ENCODE measurements around the gene CELA2B. TPM values are rescaled to one million over a fixed set of nuclear protein-coding genes. Genes with fewer than 3 reads are reported as not detected.

The CELA2B gene
- total and polyA plus RNA-seq, 2 of the 8 experiments (the other 6 are each of a cell fraction or from before 2014, with no cell fraction given): not detected

GRCh38 chr1:15453734-15454133 is 22.2 kb upstream of the CELA2B start:
- H2BK20ac ChIP-seq (ENCODE audit: low read length): no peak overlapping the region
- DNase-seq (ENCODE audit: low read depth in 1 of 2, low spot score in 2 of 2): no peak
- no peaks in the 10 kb centered on the region for H3K79me1 ChIP-seq (ENCODE audit: low read depth, low read length)
- no peak overlapping the region for H2AK5ac ChIP-seq (ENCODE audit: low read depth, low read length)
- H3K79me2 ChIP-seq (ENCODE audit: control insufficient read depth in 1 of 2, insufficient read depth in 2 of 2, low read length in 2 of 2): no peaks in the 10 kb centered on the region
- no peaks in the 10 kb centered on the region for H3K27me3 ChIP-seq (replicated peaks in 1 of 4; ENCODE audit: control insufficient read depth in 3 of 4, extremely low read depth in 1 of 4, insufficient read depth in 3 of 4, low read length in 3 of 4)
- H3K4me1 ChIP-seq (replicated peaks in 1 of 4; ENCODE audit: control insufficient read depth in 3 of 4, insufficient read depth in 4 of 4, low read length in 3 of 4): no peaks in the 10 kb centered on the region
- H4K8ac ChIP-seq (ENCODE audit: extremely low read depth, insufficient read depth, low read length): no peak overlapping the region
- H3K4me2 ChIP-seq (ENCODE audit: insufficient read depth in 1 of 2, low read depth in 2 of 2, low read length in 2 of 2): no peak overlapping the region
- H2BK5ac ChIP-seq (ENCODE audit: low read depth, low read length): no peak overlapping the region
- H3K23me2 ChIP-seq (ENCODE audit: low read depth, low read length): no peaks in the 10 kb centered on the region
- no peak overlapping the region for H4K5ac ChIP-seq (ENCODE audit: insufficient read length, low read depth, low read length)
- POLR2A ChIA-PET (ENCODE audit: partially characterized antibody): no interaction called here
- H2BK12ac ChIP-seq (ENCODE audit: low read depth, low read length): no peak overlapping the region
- FAIRE-seq: no peak
- no peak overlapping the region for H3K18ac ChIP-seq (ENCODE audit: extremely low read depth, low read length)
- H3K4me3 ChIP-seq (ENCODE audit: extremely low read depth in 1 of 4, insufficient read depth in 2 of 4, low read depth in 3 of 4, low read length in 4 of 4): no peak overlapping the region
- no peak overlapping the region for H3K23ac ChIP-seq (ENCODE audit: insufficient read length)
- no peaks in the 10 kb centered on the region for H3K36me3 ChIP-seq (ENCODE audit: control insufficient read depth in 2 of 4, insufficient read depth in 4 of 4, low read length in 3 of 4)
- no peak overlapping the region for H2AFZ ChIP-seq (ENCODE audit: low read length)
- H4K20me1 ChIP-seq (replicated peaks in 1 of 2; ENCODE audit: control insufficient read depth in 1 of 2, insufficient read depth in 2 of 2, low read length in 2 of 2): no peaks in the 10 kb centered on the region
- no peak overlapping the region for H2BK15ac ChIP-seq (ENCODE audit: low read length)
- CTCF ChIA-PET (ENCODE audit: partially characterized antibody): interaction anchor here (0.6 kb wide), 1 partner anchor 305 kb away, joined by 3 read pairs; no protein-coding TSS in a partner anchor
- no peak overlapping the region for H3K27ac ChIP-seq (ENCODE audit: low read depth, low read length)
- no peaks in the 10 kb centered on the region for H3K9me3 ChIP-seq (ENCODE audit: insufficient read depth in 2 of 2, low read depth in 1 of 2, low read length in 1 of 2)
- no peak overlapping the region for H3K9ac ChIP-seq (replicated peaks in 1 of 4; ENCODE audit: extremely low read depth in 1 of 4, low read depth in 3 of 4, low read length in 3 of 4)
- no peak overlapping the region for H3K56ac ChIP-seq (replicated peaks; ENCODE audit: insufficient read length, low read depth, low read length)
- no peak overlapping the region for H2BK120ac ChIP-seq (replicated peaks; ENCODE audit: low read depth, low read length)
- H3K14ac ChIP-seq (ENCODE audit: insufficient read length): no peak overlapping the region
- H4K91ac ChIP-seq (replicated peaks; ENCODE audit: insufficient read length, low read length): no peak overlapping the region
- H3K4ac ChIP-seq (replicated peaks; ENCODE audit: insufficient read length, low read depth, low read length): no peak overlapping the region
- 88% methylated on average over 11 of the region's 11 CpGs; no CpG with 5 or more reads in 1 of the 2 experiments for WGBS, 2 experiments (ENCODE audit: extremely low coverage in 1 of 2, insufficient coverage in 1 of 2, insufficient read length in 1 of 2, insufficient replicate concordance in 2 of 2, low coverage in 1 of 2, low lambda C conversion rate in 2 of 2, missing lambda C conversion rate in 1 of 2)
- no peak for TF ChIP-seq EGR1 (IDR thresholded peaks at IDR 0.05; ENCODE audit: borderline replicate concordance, low read depth, low read length)
- TF ChIP-seq MAFK (IDR thresholded peaks at IDR 0.05; ENCODE audit: low read depth, low read length): no peak
- no peak for TF ChIP-seq JUND (IDR thresholded peaks at IDR 0.05; ENCODE audit: low read length)
- no peak for TF ChIP-seq RNF2 (IDR thresholded peaks at IDR 0.05; ENCODE audit: borderline replicate concordance, low read depth, low read length, missing control alignments, poor library complexity, severe bottlenecking)
- TF ChIP-seq EZH2 (IDR thresholded peaks at IDR 0.05; ENCODE audit: low read depth, low read length, severe bottlenecking): no peak
- TF ChIP-seq ZNF274 (IDR thresholded peaks at IDR 0.05; ENCODE audit: borderline replicate concordance, extremely low read depth, low read length): no peak
- TF ChIP-seq GABPA (IDR thresholded peaks at IDR 0.05; ENCODE audit: borderline replicate concordance, insufficient read depth, low read length): no peak

Measured in H1 (cell line).